Prostate gland (tissue), 2 donors: ENCODE measurements around the gene SLC49A4. TPM values are rescaled to one million over a fixed set of nuclear protein-coding genes. Genes with fewer than 3 reads are reported as not detected.

Experiments
- DNase-seq: peaks from one replicate; pipeline ENCODE4 v3.0.0-alpha.2; 2019; ENCODE audit warnings: low spot score
- H3K27ac ChIP-seq, 2 donors: fragments of 200-600 bp; sonication (generic); 2 replicates each; pipeline ENCODE4 v1.5.1; 2017 to 2019
- H3K27me3 ChIP-seq: fragments of 200-600 bp; sonication (generic); replicated peaks from 2 replicates; pipeline ENCODE4 v1.5.1; 2019; ENCODE audit not compliant: insufficient read depth
- H3K36me3 ChIP-seq, 2 donors: fragments of 200-600 bp; sonication (generic); 1 replicate in 1 of 2; 2 replicates in 1 of 2; pipeline versions ENCODE4 v1.5.1 to v1.8.1; 2017 to 2019
- H3K4me1 ChIP-seq: fragments of 200-600 bp; sonication (generic); replicated peaks from 2 replicates; pipeline ENCODE4 v1.5.1; 2019
- H3K4me3 ChIP-seq, 2 donors: fragments of 200-600 bp; sonication (generic); 2 replicates each; pipeline ENCODE4 v1.5.1; 2017 to 2019
- H3K9me3 ChIP-seq: fragments of 200-600 bp; sonication (generic); 2 replicates; pipeline ENCODE4 v1.5.1; 2017
- CTCF ChIP-seq, 4 experiments: fragments of 200-600 bp in 2 of 4; fragments of 450-650 bp in 2 of 4; sonication (generic) in 2 of 4; IDR thresholded peaks; 1 replicate in 3 of 4; 2 replicates in 1 of 4; pipeline ENCODE4 v1.5.1; 2016 to 2019; ENCODE audit warnings: antibody characterized with exemption in 4 of 4, mild to moderate bottlenecking in 2 of 4, moderate library complexity in 2 of 4
- POLR2A ChIP-seq: fragments of 450-650 bp; IDR thresholded peaks from one replicate; pipeline ENCODE4 v1.6.1; 2016; ENCODE audit warnings: antibody characterized with exemption, mild to moderate bottlenecking
- POLR2AphosphoS5 ChIP-seq: sonication (generic); formaldehyde crosslinking; IDR thresholded peaks from one replicate; pipeline ENCODE4 v1.6.1; 2017; ENCODE audit warnings: antibody characterized with exemption
- WGBS: methylation state at CpG from one replicate; pipeline ENCODE4 v1.1.5; 2018; 5-methylcytosine and 5-hydroxymethylcytosine counted together
- intact Hi-C: fragments of 100-400 bp; cut with DNase I; formaldehyde crosslinking; loops from one replicate; pipeline ENCODE4 v1.14.2; 2022
- total RNA-seq, 2 donors: library from RNA; depleted of rRNA; stranded (reverse); fragments of >200 nt; gene quantifications; one replicate each; pipeline ENCODE4 v1.1.0, GENCODE V29; 2016

Gene SLC49A4
- total RNA-seq, 2 donors from 2014 or later = 26.7 to 34.7 TPM

GRCh38 chr3:122843604-122844003 is 48.7 kb downstream of the SLC49A4 start:
- no peaks in the 10 kb centered on the region for H3K9me3 ChIP-seq
- no peak for DNase-seq
- intact Hi-C loops = no loop called here
- TF ChIP-seq POLR2AphosphoS5 (no peak), CTCF (IDR thresholded peaks at IDR 0.05) (no peak), POLR2A (no peak)
- H3K4me1 ChIP-seq = no peaks in the 10 kb centered on the region
- H3K36me3 ChIP-seq = no peaks in the 10 kb centered on the region
- 32% methylated on average over 3 of the region's 3 CpGs for WGBS
- H3K4me3 ChIP-seq = no peak overlapping the region
- no peak overlapping the region for H3K27ac ChIP-seq
- H3K27me3 ChIP-seq = no peaks in the 10 kb centered on the region

GRCh38 chr3:122857019-122857418 is 62.1 kb downstream of the SLC49A4 start:
- H3K36me3 ChIP-seq = peaks cover 0 to 5% of the 10 kb centered on the region in 2 donors
- H3K4me3 ChIP-seq = no peak overlapping the region
- H3K27me3 ChIP-seq = no peaks in the 10 kb centered on the region
- no peaks in the 10 kb centered on the region for H3K9me3 ChIP-seq
- intact Hi-C loops = no loop called here
- no peak for TF ChIP-seq CTCF (IDR thresholded peaks at IDR 0.05)
- TF ChIP-seq POLR2AphosphoS5 = no peak
- no peak for TF ChIP-seq POLR2A
- WGBS = 33% methylated on average over 1 of the region's 1 CpG
- no peak for DNase-seq
- H3K4me1 ChIP-seq = no peaks in the 10 kb centered on the region
- H3K27ac ChIP-seq = no peak overlapping the region

GRCh38 chr3:122858373-122858772 is 63.5 kb downstream of the SLC49A4 start:
- intact Hi-C loops = no loop called here
- Histone ChIP-seq H3K9me3 (no peaks in the 10 kb centered on the region), H3K4me1 (no peaks in the 10 kb centered on the region), H3K27me3 (no peaks in the 10 kb centered on the region), H3K4me3 (no peak overlapping the region), H3K36me3 (peaks cover 0 to 5% of the 10 kb centered on the region in 2 donors), H3K27ac (no peak overlapping the region)
- no peak for TF ChIP-seq POLR2A
- no peak for TF ChIP-seq POLR2AphosphoS5
- TF ChIP-seq CTCF (IDR thresholded peaks at IDR 0.05) = no peak
- WGBS = 94% methylated on average over 1 of the region's 1 CpG
- no peak for DNase-seq

DNA sequence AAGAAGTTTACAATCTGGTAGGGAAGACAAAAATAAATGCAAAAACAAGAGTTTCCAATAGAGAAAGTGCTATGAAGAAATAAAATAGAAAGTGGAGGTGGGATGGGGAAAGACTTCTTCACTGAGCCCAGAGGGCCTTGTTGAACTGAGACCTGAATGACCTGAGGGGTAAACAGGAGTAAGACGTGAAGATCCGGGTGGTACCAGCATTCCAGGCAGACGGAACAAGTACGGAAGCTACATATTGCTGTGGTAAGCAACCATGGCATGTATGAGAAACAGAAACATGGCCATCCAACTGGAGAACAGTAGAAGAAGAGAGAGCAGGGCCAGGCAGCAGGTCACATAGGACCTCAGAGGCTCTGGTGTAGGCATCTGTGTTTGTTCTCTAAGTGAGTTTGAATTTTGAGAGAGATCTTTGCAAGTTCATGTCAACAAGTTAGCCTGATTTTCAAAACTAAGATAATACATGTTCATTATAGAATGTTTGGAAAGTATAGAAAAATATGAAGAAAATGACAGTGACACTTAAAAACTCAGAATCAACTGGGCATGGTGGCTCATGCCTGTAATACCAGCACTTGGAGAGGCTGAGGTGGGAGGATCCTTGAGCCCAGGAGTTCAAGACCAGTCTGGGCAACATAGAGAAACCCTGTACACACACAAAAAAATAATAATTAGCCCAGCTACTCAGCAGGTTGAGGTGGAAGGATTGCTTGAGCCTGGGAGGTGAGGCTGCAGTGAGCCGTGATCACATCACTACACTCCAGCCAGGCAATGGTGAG is 64.3 kb downstream of the SLC49A4 start:
- Histone ChIP-seq H3K4me1 (no peaks in the 10 kb centered on the region), H3K27ac (no peak overlapping the region), H3K4me3 (no peak overlapping the region), H3K9me3 (no peaks in the 10 kb centered on the region), H3K27me3 (no peaks in the 10 kb centered on the region), H3K36me3 (peaks cover 0 to 5% of the 10 kb centered on the region in 2 donors)
- DNase-seq = no peak
- intact Hi-C loops = no loop called here
- TF ChIP-seq POLR2AphosphoS5 (no peak), POLR2A (no peak), CTCF (IDR thresholded peaks at IDR 0.05) (no peak)
- WGBS = 96% methylated on average over 5 of the region's 5 CpGs

DNA sequence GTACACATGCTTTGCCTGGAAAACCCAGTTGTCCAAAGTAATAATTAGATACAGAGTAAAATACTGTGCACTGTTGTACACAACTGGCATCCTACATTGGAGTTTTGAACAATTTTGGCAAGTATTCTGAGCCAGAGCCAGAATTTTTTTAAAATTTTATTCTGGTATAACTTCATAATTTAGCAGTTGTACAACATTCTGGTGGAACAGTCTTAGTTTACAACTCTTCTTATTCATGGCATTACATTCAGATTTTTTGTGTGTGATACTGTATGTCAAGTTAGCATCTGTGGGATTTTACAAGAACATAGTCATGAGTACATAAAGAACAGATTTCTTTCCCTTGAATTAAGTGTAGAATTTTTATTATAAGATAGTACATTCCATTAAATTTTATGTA is 67.5 kb downstream of the SLC49A4 start:
- Histone ChIP-seq H3K4me3 (no peak overlapping the region), H3K36me3 (peaks cover 0 to 5% of the 10 kb centered on the region in 2 donors), H3K9me3 (no peaks in the 10 kb centered on the region), H3K4me1 (no peaks in the 10 kb centered on the region), H3K27ac (no peak overlapping the region), H3K27me3 (no peaks in the 10 kb centered on the region)
- no peak for DNase-seq
- TF ChIP-seq POLR2A (no peak), CTCF (IDR thresholded peaks at IDR 0.05) (no peak), POLR2AphosphoS5 (no peak)
- intact Hi-C loops = no loop called here
